MM.1S (cell line): ENCODE data around the gene MYLK.
"Not testable (repeated sequence)": the region's sequence is repeated elsewhere in the genome, so short reads cannot be mapped to it uniquely, and the experiment has no call there.

Experiments used
- DNase-seq: peaks from one replicate; pipeline ENCODE4 v3.0.0-alpha.2; 2015
- H2AFZ ChIP-seq: fragments of 300-600 bp; sonication (generic); 2 replicates; pipeline ENCODE4 v1.6.0; 2016; ENCODE audit warnings: antibody characterized with exemption, low read length
- H3F3A ChIP-seq: fragments of 300-600 bp; sonication (generic); 2 replicates; pipeline ENCODE4 v1.6.1; 2016; ENCODE audit warnings: mild to moderate bottlenecking, antibody characterized with exemption, low read length, moderate library complexity, mixed read lengths; ENCODE audit not compliant: insufficient read depth
- H3K27ac ChIP-seq: fragments of 300-600 bp; sonication (generic); 2 replicates; pipeline ENCODE4 v1.5.1; 2016; ENCODE audit warnings: mild to moderate bottlenecking, low read length
- H3K27me3 ChIP-seq: fragments of 300-600 bp; sonication (generic); replicated peaks from 2 replicates; pipeline ENCODE4 v1.6.0; 2016; ENCODE audit warnings: low read length; ENCODE audit not compliant: insufficient read depth
- H3K36me3 ChIP-seq: fragments of 300-600 bp; sonication (generic); replicated peaks from 2 replicates; pipeline ENCODE4 v1.6.1; 2016; ENCODE audit warnings: mild to moderate bottlenecking, low read length, mixed read lengths; ENCODE audit not compliant: insufficient read depth
- H3K4me1 ChIP-seq: fragments of 300-600 bp; sonication (generic); 2 replicates; pipeline ENCODE4 v1.6.1; 2016; ENCODE audit warnings: low read length, mixed read lengths
- H3K4me2 ChIP-seq: fragments of 300-600 bp; sonication (generic); 2 replicates; pipeline ENCODE4 v1.6.0; 2016; ENCODE audit warnings: low read depth, low read length
- H3K4me3 ChIP-seq: fragments of 300-600 bp; sonication (generic); 2 replicates; pipeline ENCODE4 v1.5.1; 2016; ENCODE audit warnings: low read length, mixed read lengths
- H3K79me2 ChIP-seq: fragments of 300-600 bp; sonication (generic); 2 replicates; pipeline ENCODE4 v1.6.1; 2016; ENCODE audit warnings: mixed run types, low read length, mixed read lengths
- H3K9ac ChIP-seq: fragments of 300-600 bp; sonication (generic); 2 replicates; pipeline ENCODE4 v1.6.1; 2016; ENCODE audit warnings: low read length, mixed read lengths
- H3K9me2 ChIP-seq: fragments of 300-600 bp; sonication (generic); replicated peaks from 2 replicates; pipeline ENCODE4 v1.6.1; 2016; ENCODE audit warnings: mild to moderate bottlenecking, low read length, mixed read lengths; ENCODE audit not compliant: insufficient read depth
- H3K9me3 ChIP-seq: fragments of 300-600 bp; sonication (generic); replicated peaks from 2 replicates; pipeline ENCODE4 v1.6.1; 2016; ENCODE audit warnings: mild to moderate bottlenecking, low read length, mixed read lengths; ENCODE audit not compliant: insufficient read depth
- H4K20me1 ChIP-seq: fragments of 300-600 bp; sonication (generic); 2 replicates; pipeline ENCODE4 v1.6.1; 2016; ENCODE audit warnings: mild to moderate bottlenecking, low read length, moderate library complexity, mixed read lengths; ENCODE audit not compliant: insufficient read depth
- EZH2 ChIP-seq: fragments of 300-600 bp; sonication (generic); optimal IDR thresholded peaks from 2 replicates; pipeline ENCODE3; 2017; ENCODE audit warnings: low read depth, mild to moderate bottlenecking, antibody characterized with exemption, low read length, mixed read lengths
- EZH2phosphoT487 ChIP-seq: fragments of 300-600 bp; sonication (generic); IDR thresholded peaks from 2 replicates; pipeline ENCODE4 v1.6.1; 2018; ENCODE audit warnings: antibody characterized with exemption, low read length
- TF ChIP-seq, protein P1 (sequence below): fragments of 300-600 bp; sonication (generic); IDR thresholded peaks from 2 replicates; pipeline ENCODE4 v1.5.1; 2016; ENCODE audit warnings: antibody characterized with exemption, low read length, mixed read lengths

Gene MYLK

DNA sequence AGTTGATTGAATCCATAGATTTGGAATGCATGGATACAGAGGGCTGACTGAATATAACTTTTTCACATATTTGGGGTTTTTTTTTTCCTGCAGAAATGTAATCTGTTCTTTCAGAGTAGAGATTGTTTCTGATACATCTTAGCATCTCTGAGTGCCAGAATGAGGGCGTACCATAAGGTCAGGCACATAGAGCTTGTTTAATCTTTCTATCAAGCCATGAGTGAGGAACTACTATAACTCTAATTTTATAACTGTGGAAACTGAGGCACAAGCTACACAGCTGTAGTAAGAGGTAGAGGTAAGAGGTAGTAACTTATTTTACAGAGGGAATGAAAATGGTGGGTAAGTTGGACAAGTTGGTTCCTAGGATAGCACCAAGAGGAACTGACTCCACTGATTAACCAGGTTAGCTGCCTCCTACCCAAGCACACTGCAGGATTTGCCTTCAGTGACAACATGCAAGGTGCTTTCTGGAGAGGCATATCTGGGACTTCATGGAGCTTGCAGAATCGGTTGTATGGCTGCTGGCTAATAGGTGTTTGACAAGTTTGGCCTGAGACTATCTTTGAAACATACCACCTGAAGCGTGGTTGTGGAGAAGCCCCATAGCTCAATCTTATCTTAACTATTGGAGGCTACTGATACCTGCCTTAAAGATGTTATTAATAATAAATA, 275.7 kb downstream of the MYLK start:
- TF ChIP-seq, protein P1, sequence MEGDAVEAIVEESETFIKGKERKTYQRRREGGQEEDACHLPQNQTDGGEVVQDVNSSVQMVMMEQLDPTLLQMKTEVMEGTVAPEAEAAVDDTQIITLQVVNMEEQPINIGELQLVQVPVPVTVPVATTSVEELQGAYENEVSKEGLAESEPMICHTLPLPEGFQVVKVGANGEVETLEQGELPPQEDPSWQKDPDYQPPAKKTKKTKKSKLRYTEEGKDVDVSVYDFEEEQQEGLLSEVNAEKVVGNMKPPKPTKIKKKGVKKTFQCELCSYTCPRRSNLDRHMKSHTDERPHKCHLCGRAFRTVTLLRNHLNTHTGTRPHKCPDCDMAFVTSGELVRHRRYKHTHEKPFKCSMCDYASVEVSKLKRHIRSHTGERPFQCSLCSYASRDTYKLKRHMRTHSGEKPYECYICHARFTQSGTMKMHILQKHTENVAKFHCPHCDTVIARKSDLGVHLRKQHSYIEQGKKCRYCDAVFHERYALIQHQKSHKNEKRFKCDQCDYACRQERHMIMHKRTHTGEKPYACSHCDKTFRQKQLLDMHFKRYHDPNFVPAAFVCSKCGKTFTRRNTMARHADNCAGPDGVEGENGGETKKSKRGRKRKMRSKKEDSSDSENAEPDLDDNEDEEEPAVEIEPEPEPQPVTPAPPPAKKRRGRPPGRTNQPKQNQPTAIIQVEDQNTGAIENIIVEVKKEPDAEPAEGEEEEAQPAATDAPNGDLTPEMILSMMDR, result no peak
- TF ChIP-seq EZH2phosphoT487 (no peak), EZH2 (no peak)
- Histone ChIP-seq H3K36me3 (no peaks in the 10 kb centered on the region), H3K9me3 (no peaks in the 10 kb centered on the region), H3K9me2 (no peaks in the 10 kb centered on the region), H3K27me3 (no peaks in the 10 kb centered on the region), H3K79me2 (no peaks in the 10 kb centered on the region), H4K20me1 (no peaks in the 10 kb centered on the region), H3K4me2 (no peak overlapping the region), H2AFZ (no peak overlapping the region), H3K4me1 (no peaks in the 10 kb centered on the region; the same call in 1 of the 2 replicates), H3F3A (no peaks in the 10 kb centered on the region), H3K27ac (no peak overlapping the region), H3K9ac (no peak overlapping the region), H3K4me3 (no peak overlapping the region)
- DNase-seq, result no peak

DNA sequence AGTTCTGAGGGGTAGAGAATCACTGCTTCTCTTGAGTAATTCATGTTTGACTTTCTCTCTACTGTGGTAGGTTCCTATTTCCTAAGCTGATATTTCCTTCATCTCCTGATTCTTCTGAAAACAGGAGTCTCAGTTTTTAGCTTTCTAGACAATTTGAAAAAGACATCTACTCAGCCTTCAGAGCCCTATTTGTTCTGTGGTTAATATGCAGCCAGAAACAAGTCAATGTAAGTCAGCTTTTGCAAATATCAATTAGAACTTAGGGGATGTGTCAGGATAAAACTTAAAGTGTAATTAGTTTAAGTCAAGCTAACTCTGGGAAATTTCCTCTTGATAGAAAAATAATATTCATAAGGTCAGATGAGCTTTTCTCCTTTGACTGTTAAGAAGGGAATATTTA, 277.6 kb downstream of the MYLK start:
- Histone ChIP-seq H4K20me1 (no peaks in the 10 kb centered on the region), H3K9me2 (no peaks in the 10 kb centered on the region), H2AFZ (no peak overlapping the region), H3K9me3 (no peaks in the 10 kb centered on the region), H3K9ac (no peak overlapping the region), H3K27ac (no peak overlapping the region), H3K79me2 (no peaks in the 10 kb centered on the region), H3K4me2 (no peak overlapping the region), H3K27me3 (no peaks in the 10 kb centered on the region), H3K36me3 (no peaks in the 10 kb centered on the region), H3K4me3 (no peak overlapping the region), H3F3A (no peaks in the 10 kb centered on the region), H3K4me1 (no peaks in the 10 kb centered on the region; the same call in 1 of the 2 replicates)
- DNase-seq, result no peak
- no peak for TF ChIP-seq EZH2phosphoT487
- TF ChIP-seq EZH2, result no peak
- TF ChIP-seq, protein P1, result no peak

DNA sequence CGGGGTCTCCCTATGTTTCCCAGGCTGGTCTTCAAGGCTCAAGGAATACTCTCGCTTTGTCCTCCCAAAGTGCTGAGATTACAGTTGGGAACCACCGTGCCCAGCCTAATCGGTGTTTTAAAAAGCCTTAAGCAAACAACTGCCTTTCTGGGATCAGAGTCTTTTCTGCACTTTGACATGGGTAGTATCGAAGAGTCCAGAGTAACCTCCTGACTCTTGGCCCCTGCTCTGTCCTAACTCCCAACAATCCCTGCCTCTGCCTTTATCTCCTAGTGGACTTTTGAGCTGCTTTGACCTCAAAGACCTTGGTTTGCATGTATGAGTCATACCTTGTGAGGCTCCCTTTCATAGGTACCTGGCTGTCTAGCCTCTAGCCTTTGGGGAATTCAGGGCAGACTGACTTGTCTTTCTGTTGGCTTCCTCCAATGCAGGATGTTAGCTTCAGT, 278.3 kb downstream of the MYLK start:
- H3F3A ChIP-seq, result no peaks in the 10 kb centered on the region
- TF ChIP-seq EZH2phosphoT487 (no peak), EZH2 (no peak)
- TF ChIP-seq, protein P1, result no peak
- no peaks in the 10 kb centered on the region for H4K20me1 ChIP-seq
- DNase-seq, result no peak
- H3K79me2 ChIP-seq, result no peaks in the 10 kb centered on the region
- no peaks in the 10 kb centered on the region for H3K27me3 ChIP-seq
- H3K4me1 ChIP-seq, result no peaks in the 10 kb centered on the region; the same call in 1 of the 2 replicates
- no peaks in the 10 kb centered on the region for H3K9me2 ChIP-seq
- no peak overlapping the region for H2AFZ ChIP-seq
- no peak overlapping the region for H3K4me3 ChIP-seq
- H3K9me3 ChIP-seq, result no peaks in the 10 kb centered on the region
- H3K36me3 ChIP-seq, result no peaks in the 10 kb centered on the region
- H3K4me2 ChIP-seq, result no peak overlapping the region
- H3K9ac ChIP-seq, result no peak overlapping the region
- H3K27ac ChIP-seq, result no peak overlapping the region

DNA sequence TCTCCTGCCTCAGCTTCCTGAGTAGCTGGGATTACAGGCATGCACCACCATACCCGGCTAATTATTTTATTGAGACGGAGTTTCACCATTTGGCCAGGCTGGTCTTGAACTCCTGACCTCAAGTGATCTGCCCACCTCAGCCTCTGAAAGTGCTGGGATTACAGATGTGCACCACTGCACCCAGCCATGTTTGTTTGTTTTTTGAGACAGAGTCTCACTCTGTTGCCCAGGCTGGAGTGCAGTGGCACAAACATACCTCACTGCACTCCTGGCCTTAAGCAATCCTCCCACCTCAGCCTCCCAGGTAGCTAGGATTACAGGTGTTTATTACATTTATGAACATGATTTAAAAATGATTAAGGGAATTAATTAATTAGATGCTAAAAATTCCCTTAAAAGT, 281.0 kb downstream of the MYLK start:
- not testable (repeated sequence) for H3F3A ChIP-seq, DNase-seq, H3K4me3 ChIP-seq, H3K36me3 ChIP-seq, H3K9ac ChIP-seq, H3K27me3 ChIP-seq, H3K9me2 ChIP-seq, H3K4me2 ChIP-seq, H3K4me1 ChIP-seq, H3K27ac ChIP-seq, H3K9me3 ChIP-seq, H2AFZ ChIP-seq, H4K20me1 ChIP-seq, H3K79me2 ChIP-seq
